ENCODE data around the gene DISC1.
"Not testable (repeated sequence)": the region's sequence is repeated elsewhere in the genome, so short reads cannot be mapped to it uniquely, and the experiment has no call there.

Gene DISC1

DNA sequence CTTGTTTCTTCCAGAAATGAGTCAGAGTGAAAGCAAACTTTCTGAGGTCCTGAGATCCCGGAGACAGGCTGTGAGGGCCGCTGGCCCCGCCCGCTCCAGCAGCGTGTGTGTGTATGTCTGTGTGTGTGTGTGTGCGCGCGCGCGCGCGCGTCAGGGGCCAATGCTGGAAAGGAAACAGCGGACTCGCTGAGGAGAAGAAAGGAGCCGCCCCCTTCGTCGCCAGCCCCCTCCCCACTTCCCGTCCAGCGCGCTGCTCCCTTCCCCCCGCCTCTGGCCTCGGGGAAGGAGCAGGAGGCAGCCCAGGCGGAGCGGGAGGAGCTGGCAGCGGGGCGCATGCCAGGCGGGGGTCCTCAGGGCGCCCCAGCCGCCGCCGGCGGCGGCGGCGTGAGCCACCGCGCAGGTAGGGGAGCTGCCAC lies at the start of gene DISC1:
DISC1 (plus strand) TSS at position 256 of the 416 bp plus-strand sequence; CDS start at position 334, 78 bp downstream.
- DNase-seq (ENCODE audit: insufficient read length, low spot score) (peak; percentile 36), FAIRE-seq (no peak)

DNA sequence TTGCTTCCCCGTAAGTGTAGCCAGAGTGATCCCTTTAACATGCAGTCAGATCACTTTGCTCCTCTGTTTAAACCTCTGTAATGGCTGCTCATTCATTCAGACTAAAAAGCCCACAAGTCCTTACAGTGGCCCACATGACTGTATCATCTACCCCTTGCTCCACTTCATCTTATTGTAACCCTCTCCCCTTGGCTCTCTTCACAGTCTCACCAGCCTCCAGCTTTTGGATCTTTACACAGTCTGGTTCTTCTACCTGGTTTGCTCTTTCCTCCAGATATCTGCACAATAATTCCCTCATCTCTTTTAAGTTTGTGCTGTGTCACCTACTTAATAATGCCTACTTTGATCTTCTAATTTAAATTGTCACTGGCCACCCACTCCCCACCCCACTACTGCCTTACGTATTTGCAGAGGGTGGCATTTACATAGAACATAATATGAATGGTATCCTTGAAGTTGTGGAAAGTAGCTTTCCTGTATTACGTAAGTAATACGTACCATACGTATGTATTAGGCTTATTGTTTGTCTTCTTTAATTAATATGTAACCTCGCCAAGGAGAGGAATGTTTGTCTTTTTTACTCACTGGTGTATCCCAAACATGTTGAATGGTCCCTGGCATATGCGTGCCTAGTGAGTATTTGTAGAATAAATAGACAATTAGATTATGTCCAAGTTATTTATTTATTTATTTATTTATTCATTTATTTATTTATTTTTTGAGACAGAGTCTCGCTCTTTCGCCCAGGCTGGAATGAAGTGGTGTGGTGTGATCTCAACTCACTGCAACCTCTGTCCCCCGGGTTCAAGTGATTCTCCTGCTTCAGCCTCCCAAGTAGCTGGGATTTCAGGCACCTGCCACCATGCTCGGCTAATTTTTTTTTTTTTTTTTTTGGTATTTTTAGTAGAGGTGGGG lies 49.5 kb upstream of the DISC1 start:
- FAIRE-seq (no peak), DNase-seq (ENCODE audit: insufficient read length, low spot score) (no peak)

DNA sequence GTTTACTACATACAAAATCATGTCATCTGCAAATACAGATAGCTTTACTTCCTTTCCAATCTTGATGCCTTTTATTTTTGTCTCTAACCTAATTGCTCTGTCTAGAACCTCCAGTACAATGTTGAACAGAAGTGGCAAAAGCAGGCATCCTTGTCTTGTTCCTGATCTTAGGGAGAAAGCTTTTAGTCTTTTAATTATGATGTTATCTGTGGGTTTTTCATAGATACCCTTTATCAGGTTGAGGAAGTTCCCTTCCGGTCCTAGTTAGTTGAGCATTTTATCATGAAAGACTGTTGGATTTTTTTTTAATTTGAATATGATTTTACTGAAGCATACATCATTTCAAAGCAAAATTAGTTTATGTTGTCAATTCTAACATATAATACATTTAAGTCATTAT lies 45.7 kb upstream of the DISC1 start:
- FAIRE-seq (no peak), DNase-seq (ENCODE audit: insufficient read length, low spot score) (no peak)

DNA sequence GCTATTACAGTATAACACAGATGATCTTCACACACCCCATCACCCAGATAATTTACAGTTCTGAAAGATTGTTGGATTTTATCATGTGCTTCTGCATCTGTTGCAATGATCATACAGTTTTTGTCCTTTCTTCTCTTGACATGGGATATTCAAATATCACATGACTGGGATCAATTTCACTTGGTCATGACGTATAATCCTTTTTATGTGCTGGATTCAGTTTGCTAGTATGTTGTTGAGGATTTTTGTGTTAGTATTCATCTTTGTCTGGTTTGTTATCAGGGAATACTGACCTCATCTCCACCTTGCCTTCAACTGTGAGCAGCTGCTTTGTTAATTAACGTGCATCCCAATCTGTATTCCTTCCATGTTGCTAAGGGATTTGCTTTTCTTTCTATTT lies 44.7 kb upstream of the DISC1 start:
- no peak for DNase-seq (ENCODE audit: insufficient read length, low spot score)
- FAIRE-seq, result no peak

DNA sequence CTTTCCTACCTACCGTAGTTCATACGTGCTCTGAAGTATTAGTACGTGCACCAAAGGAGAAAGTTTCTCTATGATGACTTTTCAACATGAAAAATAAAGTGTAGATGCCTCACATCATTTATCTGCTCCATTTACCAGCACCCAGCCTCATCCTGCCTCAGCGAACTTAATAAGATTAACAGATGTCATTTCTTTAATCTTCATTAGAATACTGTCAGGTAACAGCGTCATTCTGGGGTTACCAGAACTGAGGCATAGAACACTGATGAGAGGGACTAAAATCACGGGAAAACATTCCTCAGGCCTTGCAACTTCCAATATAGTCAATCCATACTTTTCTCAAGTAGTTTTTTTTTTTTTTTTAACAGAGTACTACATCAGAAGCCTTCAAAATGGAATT lies 43.2 kb upstream of the DISC1 start:
- DNase-seq (ENCODE audit: insufficient read length, low spot score), result no peak
- FAIRE-seq, result no peak

DNA sequence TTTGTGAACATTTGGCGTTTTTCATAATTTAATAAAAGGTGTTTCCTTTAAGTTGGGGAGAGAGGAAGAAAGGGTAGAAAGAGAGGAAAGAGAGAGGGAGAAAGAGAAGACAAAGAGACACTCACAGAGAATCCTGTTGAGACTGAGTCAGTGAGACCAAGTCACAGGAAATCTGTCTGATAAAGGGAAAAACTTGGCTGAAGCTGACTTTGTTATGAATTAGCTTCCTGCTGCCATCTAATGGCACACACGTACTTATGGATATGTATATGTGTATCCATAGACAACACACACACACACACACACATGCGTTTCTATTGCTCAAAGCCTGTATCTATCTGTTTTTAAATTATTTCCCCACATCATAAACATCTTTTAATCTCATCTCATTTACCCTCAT lies 42.5 kb upstream of the DISC1 start:
- no peak for DNase-seq (ENCODE audit: insufficient read length, low spot score)
- no peak for FAIRE-seq

DNA sequence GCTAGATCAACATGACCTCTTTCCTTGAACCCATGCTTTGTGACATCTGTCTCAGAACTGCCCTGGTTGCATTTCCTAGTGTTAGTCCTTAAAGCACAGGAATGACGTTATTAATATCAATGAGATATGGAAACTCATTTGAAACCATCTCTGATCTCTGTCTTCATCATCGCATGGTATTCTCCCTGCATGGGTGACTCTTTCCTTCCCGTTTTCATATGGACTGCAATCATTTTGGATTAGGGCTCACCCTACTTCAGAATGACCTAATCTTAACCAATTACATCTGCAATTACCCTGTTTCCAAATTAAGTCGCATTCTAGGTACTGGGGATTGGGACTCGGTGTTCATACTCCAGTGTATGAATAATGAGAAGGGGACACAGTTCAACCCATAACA lies 41.7 kb upstream of the DISC1 start:
- FAIRE-seq, result no peak
- no peak for DNase-seq (ENCODE audit: insufficient read length, low spot score)

DNA sequence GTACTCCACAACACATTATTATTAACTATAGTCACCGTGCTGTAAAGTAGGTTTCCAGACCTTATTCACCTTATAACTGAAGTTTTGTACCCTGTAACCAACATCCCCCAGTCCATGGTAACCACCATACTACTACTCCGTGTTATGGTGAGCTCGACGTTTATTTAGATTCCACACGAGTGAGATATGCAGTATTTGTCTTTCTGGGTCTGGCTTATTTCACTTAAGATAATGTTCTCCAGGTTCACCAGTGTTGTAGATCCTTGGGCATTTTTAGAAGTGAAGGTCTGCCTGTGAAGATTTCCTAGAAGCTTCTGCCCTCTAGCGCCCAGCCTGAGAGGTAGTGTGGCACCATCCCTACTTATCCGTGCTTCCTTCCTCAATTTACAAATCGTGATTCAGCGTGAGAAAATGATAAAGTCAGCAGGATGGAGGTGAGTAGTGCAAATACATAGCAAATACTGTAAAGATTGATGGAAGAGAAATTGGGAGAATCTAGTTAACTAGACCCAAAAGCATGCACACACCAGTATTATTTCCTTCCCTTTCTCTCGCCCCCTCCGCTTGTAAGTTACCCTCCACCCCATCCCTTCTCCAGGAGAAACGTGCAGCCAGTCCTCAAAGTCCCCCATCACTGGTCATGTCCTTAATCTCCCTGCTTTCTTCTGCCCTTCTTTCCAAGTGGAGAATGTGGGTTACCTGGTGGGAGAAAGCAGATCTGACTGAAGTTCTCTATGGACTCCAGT lies 36.0 kb upstream of the DISC1 start:
- DNase-seq (ENCODE audit: insufficient read length, low spot score) (no peak), FAIRE-seq (peak; percentile 84)

DNA sequence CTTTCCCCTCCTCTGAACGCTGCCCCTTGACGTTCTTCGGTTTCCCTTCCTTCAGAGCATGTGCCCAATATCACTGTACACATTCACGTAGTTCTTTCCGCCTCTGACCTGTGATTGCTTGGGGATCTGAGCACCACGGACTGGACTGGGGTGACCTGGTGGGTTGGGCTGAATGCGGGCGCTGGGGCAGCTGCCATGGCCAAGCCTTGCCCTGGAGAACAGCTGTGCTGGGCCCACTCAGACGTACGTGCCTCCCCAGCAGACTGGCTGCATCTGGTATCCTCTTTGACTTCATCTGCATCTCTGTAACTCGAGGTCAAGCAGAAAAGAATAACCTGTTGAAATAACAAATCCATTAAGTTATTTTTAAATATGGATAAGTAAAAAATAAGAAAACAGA lies 35.1 kb upstream of the DISC1 start:
- no peak for FAIRE-seq
- no peak for DNase-seq (ENCODE audit: insufficient read length, low spot score)

DNA sequence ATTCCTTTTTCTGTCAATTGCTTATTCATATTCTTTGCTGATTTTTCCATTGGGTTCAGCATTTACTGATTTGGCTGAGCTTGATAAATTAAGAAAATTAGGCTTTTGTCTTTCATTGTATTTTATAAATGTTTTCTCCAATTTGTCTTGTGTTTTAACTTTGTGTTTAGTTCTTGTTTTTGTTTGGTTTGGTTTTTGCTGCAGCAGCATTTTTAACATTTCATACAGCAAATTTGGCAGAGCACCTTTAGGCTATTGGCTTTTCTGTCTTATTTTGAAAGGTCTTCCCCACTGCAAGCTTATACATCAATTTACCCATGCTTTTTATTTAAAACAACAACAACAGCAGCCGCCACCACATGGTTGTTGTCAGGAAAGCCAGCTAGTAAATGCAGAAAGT lies 33.8 kb upstream of the DISC1 start:
- DNase-seq (ENCODE audit: insufficient read length, low spot score) (no peak), FAIRE-seq (no peak)

DNA sequence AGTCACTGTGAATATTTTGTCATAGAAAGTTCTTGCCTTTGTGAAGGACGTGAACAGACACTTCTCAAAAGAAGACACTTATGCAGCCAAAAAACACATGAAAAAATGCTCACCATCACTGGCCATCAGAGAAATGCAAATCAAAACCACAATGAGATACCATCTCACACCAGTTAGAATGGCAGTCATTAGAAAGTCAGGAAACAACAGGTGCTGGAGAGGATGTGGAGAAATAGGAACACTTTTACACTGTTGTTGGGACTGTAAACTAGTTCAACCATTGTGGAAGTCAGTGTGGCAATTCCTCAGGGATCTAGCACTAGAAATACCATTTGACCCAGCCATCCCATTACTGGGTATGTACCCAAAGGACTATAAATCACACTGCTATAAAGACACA lies 33.3 kb upstream of the DISC1 start:
- FAIRE-seq; DNase-seq (ENCODE audit: insufficient read length, low spot score): not testable (repeated sequence)

DNA sequence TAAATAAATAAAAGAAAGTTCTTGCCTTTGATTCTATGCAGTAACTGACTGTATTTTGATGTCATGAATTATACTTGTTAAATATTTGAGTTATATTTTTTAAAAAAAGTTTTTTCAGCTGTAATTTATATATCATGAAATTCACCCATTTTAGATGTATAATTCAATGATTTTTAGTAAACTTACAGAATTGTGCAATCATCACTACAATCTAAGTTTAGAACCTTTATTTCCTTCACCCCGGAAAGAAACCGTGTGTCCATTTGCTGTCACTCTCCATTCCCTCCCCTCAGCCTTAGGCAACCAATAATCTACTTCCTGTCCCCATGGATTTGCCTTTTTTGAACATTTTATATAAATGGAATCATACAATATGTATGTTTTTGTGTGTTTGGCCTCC lies 32.5 kb upstream of the DISC1 start:
- FAIRE-seq (no peak), DNase-seq (ENCODE audit: insufficient read length, low spot score) (no peak)

DNA sequence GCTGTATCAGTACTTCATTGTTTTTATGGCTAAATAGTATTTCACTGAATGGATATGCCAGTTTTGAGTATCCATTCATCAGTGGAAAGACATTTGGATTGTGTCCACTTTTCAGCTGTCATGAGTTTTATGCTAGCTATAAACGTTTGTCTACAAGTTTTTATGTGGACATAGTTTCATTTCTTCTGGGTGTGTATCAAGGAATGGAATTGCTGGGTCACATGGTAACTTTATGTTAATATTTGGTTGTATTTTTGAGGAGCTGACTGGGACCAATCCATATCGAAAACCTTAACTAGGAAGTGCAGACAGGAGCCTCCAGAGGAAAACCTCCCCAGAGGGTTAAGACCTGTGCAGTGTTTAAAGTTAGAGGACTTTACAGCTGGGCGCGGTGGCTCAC lies 31.8 kb upstream of the DISC1 start:
- DNase-seq (ENCODE audit: insufficient read length, low spot score) (no peak), FAIRE-seq (no peak)

DNA sequence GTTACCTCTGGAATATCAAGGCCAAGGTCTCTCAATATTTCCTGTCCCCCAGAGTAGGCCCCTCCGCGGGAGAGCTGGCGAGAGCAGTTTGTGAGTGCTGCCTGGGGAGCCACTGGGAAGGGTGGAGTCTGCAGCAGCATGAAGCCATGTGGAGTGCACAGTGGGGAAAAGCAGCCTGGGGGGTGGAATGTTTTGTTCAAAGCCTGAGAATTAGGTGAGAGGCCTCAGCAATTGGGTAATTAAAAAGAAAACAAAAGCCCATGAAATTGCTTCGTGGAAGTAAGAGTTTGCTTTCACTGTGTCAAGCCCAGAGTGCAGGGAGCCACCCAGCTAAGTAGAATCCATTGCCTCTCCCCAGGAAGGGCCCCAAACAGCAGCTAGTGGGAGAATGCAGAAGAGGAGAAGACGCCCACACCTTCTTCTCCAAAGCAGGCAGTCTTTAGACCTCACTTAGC lies 30.2 kb upstream of the DISC1 start:
- no peak for FAIRE-seq
- no peak for DNase-seq (ENCODE audit: insufficient read length, low spot score)

DNA sequence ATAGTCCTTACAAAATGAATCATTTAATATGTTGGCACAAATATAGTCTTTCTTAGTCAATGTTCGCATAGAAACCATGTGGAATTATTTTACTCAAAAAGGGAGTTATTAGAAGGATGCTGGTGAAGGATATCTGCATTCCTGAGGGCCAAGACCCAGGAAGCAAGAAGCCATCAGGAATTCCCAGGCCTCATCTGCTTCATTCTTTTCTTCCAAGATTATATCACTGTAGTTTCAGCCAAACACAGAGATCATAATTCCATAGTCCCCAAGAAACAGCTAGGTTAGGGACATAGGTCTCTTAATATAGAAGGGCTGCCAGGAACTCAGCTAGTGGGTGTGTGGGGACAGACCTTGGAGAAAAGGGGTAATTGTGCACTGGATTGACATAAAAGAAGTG lies 28.6 kb upstream of the DISC1 start:
- no peak for FAIRE-seq

DNA sequence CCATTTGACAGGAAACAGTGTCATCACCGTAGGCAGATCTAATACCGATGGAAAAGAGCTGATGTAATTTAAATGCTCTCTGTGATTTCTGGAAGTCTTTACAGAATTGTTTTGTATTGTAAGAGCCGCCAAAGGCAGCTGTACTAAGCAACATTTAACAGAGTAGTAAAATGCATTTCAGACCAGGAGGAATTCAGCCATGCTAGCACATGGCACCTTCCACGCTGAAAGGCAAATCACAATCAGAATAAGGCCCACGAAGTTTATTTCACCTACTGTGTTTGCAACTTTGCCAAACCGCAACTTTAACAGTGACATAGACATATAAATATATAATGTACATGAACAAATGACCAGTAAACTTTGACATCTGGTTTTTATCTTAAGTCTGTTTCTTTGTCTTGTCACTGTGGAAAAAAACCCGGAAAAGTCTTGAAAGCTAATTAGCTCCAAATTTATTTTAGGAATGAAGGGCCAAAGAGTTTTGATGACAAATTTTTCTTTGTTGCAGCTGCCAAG lies 26.1 kb upstream of the DISC1 start:
- FAIRE-seq, result no peak
- DNase-seq (ENCODE audit: insufficient read length, low spot score), result no peak

More for the DNA sequence above, 28.6 kb upstream of the DISC1 start:
- DNase-seq (ENCODE audit: insufficient read length, low spot score), result no peak

DNA sequence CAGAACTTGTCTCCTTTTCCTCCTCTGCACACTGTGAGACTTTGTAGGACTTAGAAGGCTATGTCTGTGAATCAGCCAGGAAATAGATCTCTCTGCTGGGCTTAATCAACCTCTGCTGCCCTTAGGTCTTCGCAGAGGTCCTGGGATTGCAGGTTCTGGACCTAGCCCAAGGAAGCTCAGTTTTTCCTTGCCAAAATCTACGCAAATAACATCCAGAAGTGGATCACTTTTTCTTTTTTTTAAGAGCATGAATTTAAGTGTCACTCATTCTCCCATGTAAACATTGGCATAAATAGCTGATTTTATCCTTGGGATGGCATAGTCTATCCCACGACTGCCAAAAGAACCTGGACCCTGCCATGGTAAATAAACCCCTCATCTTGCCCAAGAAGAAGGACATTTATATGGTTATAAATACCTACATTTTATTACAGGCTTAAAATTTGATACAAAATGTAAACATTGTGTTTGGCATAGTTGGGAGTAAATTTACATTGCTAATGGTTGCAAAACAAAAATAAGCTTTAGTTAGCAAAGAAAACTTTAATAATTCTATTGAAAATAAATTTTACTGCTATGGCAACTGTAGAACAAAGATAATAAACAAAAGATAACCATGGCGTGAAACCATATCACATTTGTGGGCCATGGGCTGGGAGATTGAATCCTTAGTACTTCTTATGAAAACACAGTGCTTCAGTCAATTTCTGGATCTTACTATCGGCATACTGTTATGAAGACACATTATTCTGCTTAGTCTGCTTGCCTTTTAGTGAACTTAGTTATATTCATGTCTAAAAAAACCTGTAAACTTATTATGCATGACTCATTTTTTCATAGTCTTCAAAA lies 24.5 kb upstream of the DISC1 start:
- no peak for DNase-seq (ENCODE audit: insufficient read length, low spot score)
- no peak for FAIRE-seq

DNA sequence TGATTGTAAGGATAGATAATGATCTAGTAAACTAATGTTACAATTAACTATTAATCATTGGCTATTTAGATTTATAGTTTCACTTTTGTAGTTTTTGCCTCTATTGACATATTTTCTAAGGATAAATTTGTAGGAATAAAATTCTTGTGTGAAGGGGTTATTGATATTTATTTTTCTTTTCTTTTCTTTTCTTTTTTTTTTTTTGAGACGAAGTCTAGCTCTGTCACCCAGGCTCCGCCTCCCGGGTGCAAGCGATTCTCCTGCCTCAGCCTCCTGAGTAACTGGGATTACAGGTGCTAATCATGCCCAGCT lies 24.0 kb upstream of the DISC1 start:
- DNase-seq (ENCODE audit: insufficient read length, low spot score), result no peak
- no peak for FAIRE-seq

DNA sequence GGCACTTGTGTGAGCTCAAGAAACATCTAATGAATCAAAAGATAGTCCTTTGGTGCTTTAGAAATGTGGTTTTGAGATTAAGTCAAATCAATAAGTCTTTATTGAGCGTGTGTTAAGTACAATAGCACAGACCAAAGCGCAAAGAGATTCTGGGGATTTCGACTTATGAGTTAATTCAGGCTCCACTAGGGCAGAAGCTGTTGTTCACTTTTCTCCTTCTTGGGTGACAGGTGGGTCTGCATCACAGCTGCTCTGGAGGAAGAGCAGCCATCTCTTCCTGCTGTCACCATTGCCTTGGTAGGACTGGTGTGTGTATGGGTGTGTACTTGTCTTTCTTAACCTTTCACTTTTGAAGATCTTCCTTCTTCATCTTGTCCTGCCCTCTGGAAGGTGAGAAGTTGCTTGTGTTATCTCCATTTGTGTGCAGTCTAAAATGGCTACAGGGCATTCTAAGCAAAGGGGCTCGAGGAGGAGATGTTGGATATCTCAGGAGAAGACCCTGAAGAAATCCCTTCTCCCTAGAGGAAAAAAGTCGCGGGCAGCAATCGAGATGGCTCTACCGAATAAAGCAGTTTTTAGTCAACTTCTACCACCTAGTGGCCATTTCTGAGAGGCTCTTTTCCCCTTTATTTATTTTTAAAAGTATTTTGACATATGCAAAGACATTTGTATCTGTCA lies 22.9 kb upstream of the DISC1 start:
- FAIRE-seq (peak; percentile 92), DNase-seq (ENCODE audit: insufficient read length, low spot score) (peak; percentile 28)

DNA sequence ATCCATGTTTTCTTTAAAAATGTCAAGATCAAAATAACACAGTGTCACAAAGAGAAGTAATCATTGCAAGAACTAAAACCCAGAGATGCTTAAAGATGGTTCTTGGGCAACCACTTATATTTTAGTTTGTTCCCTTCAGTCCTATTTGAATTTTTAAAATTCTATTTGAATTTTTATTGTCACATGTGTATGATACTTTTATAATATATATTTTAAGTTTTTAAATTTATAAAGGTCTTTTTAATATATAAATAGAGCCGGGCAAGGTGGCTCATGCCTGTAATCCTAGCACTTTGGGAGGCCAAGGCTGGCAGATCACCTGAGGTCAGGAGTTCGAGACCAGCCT lies 22.3 kb upstream of the DISC1 start:
- DNase-seq (ENCODE audit: insufficient read length, low spot score) (no peak), FAIRE-seq (no peak)
